ENCODE measurements around the gene HS3ST5. TPM values are rescaled to one million over a fixed set of nuclear protein-coding genes. Genes with fewer than 3 reads are reported as not detected.

Gene HS3ST5
- 1.00 TPM for polyA plus RNA-seq (2013, experiment 1 of 2)
- 0.82 TPM for polyA plus RNA-seq (2013, experiment 2 of 2)

GRCh38 chr6:114342826-114343781 lies at the start of gene HS3ST5:
Gene HS3ST5 (minus strand): TSS chr6:114343023. CDS start chr6:114062845, 280,178 bp downstream.
- peak within 1 kb of the TSS; percentile 66 for H3K9ac ChIP-seq (ENCODE audit: low read depth, low read length)
- H3K9me3 ChIP-seq (ENCODE audit: insufficient read depth, low read depth, low read length), result no peaks in the 10 kb centered on the region
- H3K4me1 ChIP-seq (ENCODE audit: insufficient read depth, low read length), result peaks cover 45% of the 10 kb centered on the region
- under 1% methylated on average over 70 of the region's 73 CpGs for WGBS
- peak within 1 kb of the TSS; percentile 80; the same call in 1 of the 2 replicates for H3K27ac ChIP-seq (ENCODE audit: low read depth, low read length)
- H3K4me3 ChIP-seq (ENCODE audit: low read length), result peak within 1 kb of the TSS; percentile 82
- no peaks in the 10 kb centered on the region for H3K27me3 ChIP-seq (ENCODE audit: insufficient read depth, low read length)
- no peaks in the 10 kb centered on the region for H3K36me3 ChIP-seq (ENCODE audit: insufficient read depth, low read length)

GRCh38 chr6:114390176-114390575 lies 47.4 kb upstream of the HS3ST5 start:
- no peak overlapping the region for H3K4me3 ChIP-seq (ENCODE audit: low read length)
- no peaks in the 10 kb centered on the region for H3K27me3 ChIP-seq (ENCODE audit: insufficient read depth, low read length)
- no peaks in the 10 kb centered on the region for H3K36me3 ChIP-seq (ENCODE audit: insufficient read depth, low read length)
- no peak overlapping the region for H3K27ac ChIP-seq (ENCODE audit: low read depth, low read length)
- no peak overlapping the region for H3K9ac ChIP-seq (ENCODE audit: low read depth, low read length)
- H3K4me1 ChIP-seq (ENCODE audit: insufficient read depth, low read length), result peaks cover 41% of the 10 kb centered on the region
- 81% methylated on average over 2 of the region's 2 CpGs for WGBS
- no peaks in the 10 kb centered on the region for H3K9me3 ChIP-seq (ENCODE audit: insufficient read depth, low read depth, low read length)

- Histone ChIP-seq H3K9ac (ENCODE audit: low read depth, low read length) (no peak overlapping the region), H3K4me1 (ENCODE audit: insufficient read depth, low read length) (peaks cover 52% of the 10 kb centered on the region)
Measured at GRCh38 chr6:114389111-114389510, 46.3 kb upstream of the HS3ST5 start.

GRCh38 chr6:114382406-114382805 lies 39.6 kb upstream of the HS3ST5 start:
- H3K4me3 ChIP-seq (ENCODE audit: low read length), result no peak overlapping the region
- no peaks in the 10 kb centered on the region for H3K27me3 ChIP-seq (ENCODE audit: insufficient read depth, low read length)
- 100% methylated on average over 1 of the region's 1 CpG for WGBS
- H3K9me3 ChIP-seq (ENCODE audit: insufficient read depth, low read depth, low read length), result no peaks in the 10 kb centered on the region
- H3K4me1 ChIP-seq (ENCODE audit: insufficient read depth, low read length), result peaks cover 41% of the 10 kb centered on the region
- H3K36me3 ChIP-seq (ENCODE audit: insufficient read depth, low read length), result no peaks in the 10 kb centered on the region
- no peak overlapping the region for H3K27ac ChIP-seq (ENCODE audit: low read depth, low read length)
- no peak overlapping the region for H3K9ac ChIP-seq (ENCODE audit: low read depth, low read length)

More at GRCh38 chr6:114389111-114389510, 46.3 kb upstream of the HS3ST5 start:
- H3K27me3 ChIP-seq (ENCODE audit: insufficient read depth, low read length), result no peaks in the 10 kb centered on the region
- no peaks in the 10 kb centered on the region for H3K9me3 ChIP-seq (ENCODE audit: insufficient read depth, low read depth, low read length)
- H3K36me3 ChIP-seq (ENCODE audit: insufficient read depth, low read length), result no peaks in the 10 kb centered on the region
- H3K4me3 ChIP-seq (ENCODE audit: low read length), result no peak overlapping the region
- peak overlapping the region; percentile 32; the same call in 1 of the 2 replicates for H3K27ac ChIP-seq (ENCODE audit: low read depth, low read length)

GRCh38 chr6:114377881-114378280 lies 35.1 kb upstream of the HS3ST5 start:
- WGBS, result 96% methylated on average over 3 of the region's 3 CpGs
- Histone ChIP-seq H3K4me3 (ENCODE audit: low read length) (no peak overlapping the region), H3K27me3 (ENCODE audit: insufficient read depth, low read length) (no peaks in the 10 kb centered on the region), H3K4me1 (ENCODE audit: insufficient read depth, low read length) (peaks cover 32% of the 10 kb centered on the region), H3K9ac (ENCODE audit: low read depth, low read length) (no peak overlapping the region), H3K36me3 (ENCODE audit: insufficient read depth, low read length) (no peaks in the 10 kb centered on the region), H3K9me3 (ENCODE audit: insufficient read depth, low read depth, low read length) (no peaks in the 10 kb centered on the region), H3K27ac (ENCODE audit: low read depth, low read length) (no peak overlapping the region)

- peak overlapping the region; percentile 32; the same call in 1 of the 2 replicates for H3K27ac ChIP-seq (ENCODE audit: low read depth, low read length)
- peak overlapping the region; percentile 45; the same call in 1 of the 2 replicates for H3K9ac ChIP-seq (ENCODE audit: low read depth, low read length)
- no peaks in the 10 kb centered on the region for H3K36me3 ChIP-seq (ENCODE audit: insufficient read depth, low read length)
- WGBS, result 29% methylated on average over 2 of the region's 2 CpGs
- peaks cover 32% of the 10 kb centered on the region for H3K4me1 ChIP-seq (ENCODE audit: insufficient read depth, low read length)
- H3K27me3 ChIP-seq (ENCODE audit: insufficient read depth, low read length), result no peaks in the 10 kb centered on the region
- H3K4me3 ChIP-seq (ENCODE audit: low read length), result no peak overlapping the region
- no peaks in the 10 kb centered on the region for H3K9me3 ChIP-seq (ENCODE audit: insufficient read depth, low read depth, low read length)
Measured at GRCh38 chr6:114376611-114377175, 33.9 kb upstream of the HS3ST5 start.

GRCh38 chr6:114375541-114376192 lies 32.8 kb upstream of the HS3ST5 start:
- WGBS, result 100% methylated on average over 1 of the region's 1 CpG
- no peaks in the 10 kb centered on the region for H3K36me3 ChIP-seq (ENCODE audit: insufficient read depth, low read length)
- H3K9me3 ChIP-seq (ENCODE audit: insufficient read depth, low read depth, low read length), result no peaks in the 10 kb centered on the region
- no peaks in the 10 kb centered on the region for H3K27me3 ChIP-seq (ENCODE audit: insufficient read depth, low read length)
- H3K27ac ChIP-seq (ENCODE audit: low read depth, low read length), result no peak overlapping the region
- H3K9ac ChIP-seq (ENCODE audit: low read depth, low read length), result no peak overlapping the region
- H3K4me3 ChIP-seq (ENCODE audit: low read length), result no peak overlapping the region
- peaks cover 32% of the 10 kb centered on the region for H3K4me1 ChIP-seq (ENCODE audit: insufficient read depth, low read length)

- H3K4me1 ChIP-seq (ENCODE audit: insufficient read depth, low read length), result peaks cover 32% of the 10 kb centered on the region
- WGBS, result 100% methylated on average over 1 of the region's 1 CpG
- H3K27me3 ChIP-seq (ENCODE audit: insufficient read depth, low read length), result no peaks in the 10 kb centered on the region
- no peak overlapping the region for H3K9ac ChIP-seq (ENCODE audit: low read depth, low read length)
- H3K36me3 ChIP-seq (ENCODE audit: insufficient read depth, low read length), result no peaks in the 10 kb centered on the region
- no peak overlapping the region for H3K27ac ChIP-seq (ENCODE audit: low read depth, low read length)
- no peak overlapping the region for H3K4me3 ChIP-seq (ENCODE audit: low read length)
- H3K9me3 ChIP-seq (ENCODE audit: insufficient read depth, low read depth, low read length), result no peaks in the 10 kb centered on the region
Measured at GRCh38 chr6:114367315-114367961, 24.6 kb upstream of the HS3ST5 start.

GRCh38 chr6:114366899-114367298 lies 24.1 kb upstream of the HS3ST5 start:
- Histone ChIP-seq H3K4me3 (ENCODE audit: low read length) (no peak overlapping the region), H3K9me3 (ENCODE audit: insufficient read depth, low read depth, low read length) (no peaks in the 10 kb centered on the region), H3K36me3 (ENCODE audit: insufficient read depth, low read length) (no peaks in the 10 kb centered on the region), H3K9ac (ENCODE audit: low read depth, low read length) (no peak overlapping the region), H3K27me3 (ENCODE audit: insufficient read depth, low read length) (no peaks in the 10 kb centered on the region), H3K4me1 (ENCODE audit: insufficient read depth, low read length) (peaks cover 37% of the 10 kb centered on the region), H3K27ac (ENCODE audit: low read depth, low read length) (no peak overlapping the region)

GRCh38 chr6:114364301-114364700 lies 21.5 kb upstream of the HS3ST5 start:
- H3K27me3 ChIP-seq (ENCODE audit: insufficient read depth, low read length), result no peaks in the 10 kb centered on the region
- no peak overlapping the region for H3K9ac ChIP-seq (ENCODE audit: low read depth, low read length)
- no peaks in the 10 kb centered on the region for H3K9me3 ChIP-seq (ENCODE audit: insufficient read depth, low read depth, low read length)
- WGBS, result 29% methylated on average over 1 of the region's 1 CpG
- H3K4me3 ChIP-seq (ENCODE audit: low read length), result no peak overlapping the region
- H3K36me3 ChIP-seq (ENCODE audit: insufficient read depth, low read length), result no peaks in the 10 kb centered on the region
- H3K27ac ChIP-seq (ENCODE audit: low read depth, low read length), result peak overlapping the region; percentile 68
- H3K4me1 ChIP-seq (ENCODE audit: insufficient read depth, low read length), result peaks cover 53% of the 10 kb centered on the region

Data from HUES64 (cell line).